ENCODE data around the gene INSYN1. TPM values are rescaled to one million over a fixed set of nuclear protein-coding genes. Genes with fewer than 3 reads are reported as not detected.

INSYN1 gene
- total and polyA plus RNA-seq, 9 of the 15 experiments (the other 6 are each of a cell fraction or from before 2014, with no cell fraction given) = not detected

GRCh38 chr15:73688455-73688854 lies 64.7 kb downstream of the INSYN1 start (continued):
- TF ChIP-seq AFF1 (IDR thresholded peaks at IDR 0.05; ENCODE audit: low read depth in 1 of 2, partially characterized antibody in 2 of 2) (no peak), CTBP1 (IDR thresholded peaks at IDR 0.05; ENCODE audit: borderline replicate concordance) (peak; percentile 48; the same call in 1 of the 2 replicates), ZBTB26 (CRISPR knock-in tag; IDR thresholded peaks at IDR 0.05) (no peak), ZBTB2 (IDR thresholded peaks at IDR 0.05) (no peak), FOXJ3 (CRISPR knock-in tag; IDR thresholded peaks at IDR 0.05) (no peak), ZNF76 (CRISPR knock-in tag; IDR thresholded peaks at IDR 0.05; ENCODE audit: borderline replicate concordance) (no peak), SIRT6 (IDR thresholded peaks at IDR 0.05; ENCODE audit: low read depth, low read length) (no peak), MAX (CRISPR knock-in tag; IDR thresholded peaks at IDR 0.05) (no peak), PURB (CRISPR knock-in tag; IDR thresholded peaks at IDR 0.05; ENCODE audit: low read depth) (no peak), SNRNP70 (optimal IDR thresholded peaks at IDR 0.05; ENCODE audit: low read depth, low read length) (no peak), ZNF280B (CRISPR knock-in tag; IDR thresholded peaks at IDR 0.05) (no peak), ZMIZ1 (IDR thresholded peaks at IDR 0.05; ENCODE audit: low read depth in 2 of 2, low read length in 2 of 2) (0 out of 4 replicates have a peak, but pooled peaks of 1 of the 2 experiments have one; percentile 19)
- TF ChIP-seq, protein P1, sequence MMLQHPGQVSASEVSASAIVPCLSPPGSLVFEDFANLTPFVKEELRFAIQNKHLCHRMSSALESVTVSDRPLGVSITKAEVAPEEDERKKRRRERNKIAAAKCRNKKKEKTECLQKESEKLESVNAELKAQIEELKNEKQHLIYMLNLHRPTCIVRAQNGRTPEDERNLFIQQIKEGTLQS (IDR thresholded peaks at IDR 0.05) = peak; percentile 52
- TF ChIP-seq, protein P1 (CRISPR knock-in tag; conservative IDR thresholded peaks at IDR 0.05) = peak; percentile 62; the same call in 1 of the 2 replicates

Data from K562 (cell line).